Epithelial cell of esophagus (primary cell): ENCODE data around the gene GRIN2A.
"Not testable (repeated sequence)": the region's sequence is repeated elsewhere in the genome, so short reads cannot be mapped to it uniquely, and the experiment has no call there.

Experiments used
- DNase-seq: peaks from one replicate; pipeline ENCODE4 v3.0.0; 2010; ENCODE audit warnings: low read depth
- H3K4me3 ChIP-seq: 2 replicates; pipeline ENCODE4 v1.5.1; 2011; ENCODE audit warnings: mild to moderate bottlenecking, low read length, control low read depth
- TF ChIP-seq, protein P1 (sequence below): IDR thresholded peaks from 2 replicates; pipeline ENCODE4 v1.5.1; 2011; ENCODE audit warnings: low read depth, mild to moderate bottlenecking, low read length, control low read depth, inconsistent platforms; ENCODE audit not compliant: insufficient read depth; ENCODE audit errors: missing control alignments

Gene GRIN2A

DNA sequence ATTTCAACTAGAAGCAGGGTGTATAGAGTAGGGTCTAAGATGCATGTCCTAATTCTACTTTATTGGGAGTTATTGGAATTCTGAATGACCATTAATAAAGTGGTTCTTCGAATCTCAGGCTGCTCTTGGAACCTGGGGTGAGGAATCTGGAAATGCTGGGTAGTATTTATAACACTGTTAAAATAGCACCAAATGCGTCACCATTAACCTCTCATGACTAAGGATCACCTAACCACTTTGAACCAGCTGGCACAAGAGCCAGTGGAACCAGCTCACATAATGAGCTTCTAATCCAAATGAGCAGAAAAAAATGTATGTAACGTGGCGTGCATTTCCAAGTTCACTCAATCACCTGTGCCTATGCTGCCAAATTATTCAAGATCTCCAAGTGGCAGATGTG is 281.7 kb downstream of the GRIN2A start:
- TF ChIP-seq, protein P1, sequence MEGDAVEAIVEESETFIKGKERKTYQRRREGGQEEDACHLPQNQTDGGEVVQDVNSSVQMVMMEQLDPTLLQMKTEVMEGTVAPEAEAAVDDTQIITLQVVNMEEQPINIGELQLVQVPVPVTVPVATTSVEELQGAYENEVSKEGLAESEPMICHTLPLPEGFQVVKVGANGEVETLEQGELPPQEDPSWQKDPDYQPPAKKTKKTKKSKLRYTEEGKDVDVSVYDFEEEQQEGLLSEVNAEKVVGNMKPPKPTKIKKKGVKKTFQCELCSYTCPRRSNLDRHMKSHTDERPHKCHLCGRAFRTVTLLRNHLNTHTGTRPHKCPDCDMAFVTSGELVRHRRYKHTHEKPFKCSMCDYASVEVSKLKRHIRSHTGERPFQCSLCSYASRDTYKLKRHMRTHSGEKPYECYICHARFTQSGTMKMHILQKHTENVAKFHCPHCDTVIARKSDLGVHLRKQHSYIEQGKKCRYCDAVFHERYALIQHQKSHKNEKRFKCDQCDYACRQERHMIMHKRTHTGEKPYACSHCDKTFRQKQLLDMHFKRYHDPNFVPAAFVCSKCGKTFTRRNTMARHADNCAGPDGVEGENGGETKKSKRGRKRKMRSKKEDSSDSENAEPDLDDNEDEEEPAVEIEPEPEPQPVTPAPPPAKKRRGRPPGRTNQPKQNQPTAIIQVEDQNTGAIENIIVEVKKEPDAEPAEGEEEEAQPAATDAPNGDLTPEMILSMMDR, result no peak
- H3K4me3 ChIP-seq, result no peak overlapping the region
- DNase-seq, result no peak

DNA sequence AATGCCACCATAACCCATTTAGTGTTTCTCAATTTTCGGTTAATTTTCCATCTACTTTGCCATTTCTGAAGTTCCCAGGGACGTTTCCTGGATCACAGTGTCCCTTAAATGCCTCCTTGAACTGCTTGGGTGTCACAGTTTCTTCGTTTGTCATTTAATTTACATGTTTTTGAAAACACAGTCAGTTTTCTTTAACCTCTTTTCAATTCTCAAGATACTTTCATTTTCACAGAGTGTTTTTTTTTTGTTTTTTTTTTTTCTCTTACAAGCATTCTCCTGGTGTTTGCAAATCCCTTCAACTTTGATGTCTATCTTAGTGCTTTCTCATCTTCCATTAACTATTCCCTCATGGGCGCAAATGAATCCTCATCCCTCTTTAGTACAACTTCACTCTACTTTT is 283.7 kb downstream of the GRIN2A start:
- H3K4me3 ChIP-seq, result no peak overlapping the region
- TF ChIP-seq, protein P1, result no peak
- DNase-seq, result no peak

DNA sequence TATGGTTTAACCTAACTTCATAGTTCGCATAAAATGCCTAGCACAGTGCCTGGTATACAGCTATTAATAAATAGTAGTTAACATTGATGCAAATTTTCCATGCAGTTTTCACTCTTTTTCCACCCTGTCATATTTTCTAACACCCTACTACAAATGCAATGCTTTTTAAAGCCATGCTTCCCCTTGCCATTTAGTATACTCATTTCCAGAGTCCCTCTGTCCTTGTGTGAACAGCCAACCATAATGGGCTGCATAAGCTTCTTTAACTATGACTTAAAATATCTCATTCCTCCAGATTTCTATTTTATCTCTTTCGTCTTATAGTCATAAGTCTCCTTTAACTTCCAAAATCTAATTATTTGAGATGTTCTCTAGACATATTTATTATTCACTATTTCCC is 284.1 kb downstream of the GRIN2A start:
- no peak overlapping the region for H3K4me3 ChIP-seq
- DNase-seq, result no peak
- TF ChIP-seq, protein P1, result no peak

DNA sequence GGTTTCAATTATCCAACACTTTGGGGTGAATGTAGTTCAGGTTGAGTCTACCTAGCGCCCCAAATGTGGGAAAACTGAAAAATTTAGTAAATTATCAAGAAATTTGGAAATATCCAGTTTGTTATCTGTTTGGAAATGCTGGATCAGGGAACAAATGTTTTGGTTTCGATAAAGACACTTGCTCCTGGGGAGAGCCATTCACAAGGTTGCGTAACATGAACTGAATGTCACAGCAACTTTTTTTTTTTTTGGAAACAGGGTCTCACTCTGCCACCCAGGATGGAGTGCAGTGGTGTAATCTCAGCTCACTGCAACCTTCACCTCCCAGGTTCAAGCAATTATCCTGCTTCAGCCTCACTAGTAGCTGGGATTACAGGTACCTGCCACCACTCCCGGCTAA is 286.4 kb downstream of the GRIN2A start:
- DNase-seq, result no peak
- TF ChIP-seq, protein P1, result no peak

DNA sequence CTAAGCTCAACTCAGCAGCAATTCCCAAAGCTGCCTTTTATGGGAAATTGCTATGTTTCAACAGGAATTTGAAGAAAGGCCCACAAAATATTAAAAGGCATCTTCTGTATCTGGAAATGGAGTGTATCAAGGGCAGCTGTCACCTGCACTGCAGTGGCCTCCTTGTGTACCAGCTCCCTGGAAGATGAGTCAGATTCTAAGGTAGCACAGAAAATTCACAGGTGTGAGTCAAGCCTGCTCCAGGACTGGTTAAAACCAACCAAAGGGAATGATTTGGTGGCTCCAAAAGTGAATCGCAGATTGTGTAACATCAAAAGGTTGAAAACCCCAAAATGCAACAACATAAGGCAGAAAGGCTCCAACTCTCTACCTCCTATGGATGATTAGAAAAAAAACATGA is 296.4 kb downstream of the GRIN2A start:
- TF ChIP-seq, protein P1, result no peak

More for the DNA sequence above, 286.4 kb downstream of the GRIN2A start:
- no peak overlapping the region for H3K4me3 ChIP-seq

DNA sequence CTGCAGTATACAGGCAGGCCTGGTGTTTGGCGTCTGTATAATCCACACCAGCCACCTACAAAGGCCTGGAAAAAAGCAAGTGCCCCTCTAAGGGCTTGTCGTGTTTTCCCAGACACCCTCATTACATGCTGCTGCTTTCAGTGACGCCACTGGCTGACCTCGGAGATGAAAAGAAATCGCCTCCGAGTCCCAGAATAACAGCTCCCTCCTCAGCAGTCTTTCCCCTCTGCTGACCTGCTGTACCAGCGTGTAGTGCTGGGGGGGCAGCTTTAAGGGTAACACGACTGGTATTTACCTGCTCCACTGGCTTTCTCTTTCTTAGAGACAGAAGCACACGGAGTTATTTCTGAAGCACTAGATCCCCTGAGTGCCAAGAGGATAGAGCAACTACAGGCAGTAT is 296.8 kb downstream of the GRIN2A start:
- no peak overlapping the region for H3K4me3 ChIP-seq
- TF ChIP-seq, protein P1, result no peak
- DNase-seq, result no peak

More for the DNA sequence above, 296.4 kb downstream of the GRIN2A start:
- H3K4me3 ChIP-seq, result no peak overlapping the region
- peak; percentile 2 for DNase-seq

DNA sequence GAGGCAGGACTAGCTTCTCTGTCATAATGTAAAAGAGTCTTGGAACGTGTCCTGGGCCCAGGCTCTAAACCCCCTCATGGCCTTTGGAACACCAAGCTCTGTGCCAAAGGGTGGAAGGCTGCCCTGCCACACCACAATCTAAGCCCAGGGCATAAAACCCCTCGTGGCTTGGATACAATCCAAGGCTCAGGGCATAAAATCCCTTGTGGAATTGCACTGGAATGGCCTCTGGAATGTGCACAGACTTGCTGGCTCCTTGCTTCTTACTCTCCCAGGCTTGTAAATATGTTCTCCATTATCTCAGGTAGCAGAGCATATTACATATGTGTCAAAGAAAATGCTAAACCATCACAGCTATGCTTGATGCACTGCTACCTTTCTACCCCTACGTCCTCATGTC is 306.2 kb downstream of the GRIN2A start:
- H3K4me3 ChIP-seq, DNase-seq: not testable (repeated sequence)

DNA sequence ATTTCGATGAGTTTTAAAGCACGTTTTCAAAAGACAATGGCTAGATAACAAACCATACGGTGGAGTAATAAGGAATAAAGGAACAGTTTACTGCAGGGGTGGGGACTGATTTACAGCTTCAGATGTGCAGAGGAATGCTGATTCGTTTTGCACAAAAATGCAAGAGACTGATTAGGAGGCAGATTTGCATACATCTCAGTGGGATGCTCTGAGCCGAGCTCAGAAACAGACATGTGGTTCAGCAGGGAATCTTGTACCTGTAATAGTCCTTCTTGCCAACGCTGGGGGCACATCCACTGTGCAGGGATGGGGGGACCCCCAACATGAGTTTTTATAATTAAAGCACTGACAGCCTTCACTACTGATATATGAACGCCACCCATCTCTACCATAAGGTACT is 308.0 kb downstream of the GRIN2A start:
- H3K4me3 ChIP-seq, result no peak overlapping the region
- no peak for DNase-seq
- TF ChIP-seq, protein P1, result no peak
